GOT3 (cell line): ENCODE data around the gene TWNK.

ENCODE experiments used
- DNase-seq: peaks from one replicate; lab custom pipeline; 2025; ENCODE audit warnings: mixed read lengths; lab: John Stamatoyannopoulos, UW

Gene TWNK

GRCh38 chr10:101011517-101012423, 24.4 kb downstream of the TWNK start:
- DNase-seq, result no peak

- DNase-seq, result peak; percentile 63
Observed at GRCh38 chr10:101012525-101013364, 25.4 kb downstream of the TWNK start.

GRCh38 chr10:101013365-101013825, 26.1 kb downstream of the TWNK start:
- DNase-seq, result no peak

GRCh38 chr10:101014230-101014884, 27.0 kb downstream of the TWNK start:
- peak; percentile 27 for DNase-seq

- peak; percentile 15 for DNase-seq
Observed at GRCh38 chr10:101014966-101015581, 27.7 kb downstream of the TWNK start.

GRCh38 chr10:101015582-101015973, 28.2 kb downstream of the TWNK start:
- no peak for DNase-seq

GRCh38 chr10:101016814-101017213, 29.5 kb downstream of the TWNK start:
- DNase-seq, result no peak

GRCh38 chr10:101018118-101018599, 30.8 kb downstream of the TWNK start:
- no peak for DNase-seq

GRCh38 chr10:101018600-101019439, 31.5 kb downstream of the TWNK start:
- peak; percentile 61 for DNase-seq

GRCh38 chr10:101019440-101019703, 32.0 kb downstream of the TWNK start:
- DNase-seq, result no peak

- no peak for DNase-seq
Observed at GRCh38 chr10:101020427-101021075, 33.2 kb downstream of the TWNK start.

- DNase-seq, result no peak
Observed at GRCh38 chr10:101021239-101021638, 33.9 kb downstream of the TWNK start.

- no peak for DNase-seq
Observed at GRCh38 chr10:101021692-101022251, 34.4 kb downstream of the TWNK start.

GRCh38 chr10:101022967-101023705, 35.8 kb downstream of the TWNK start:
- DNase-seq, result no peak

- DNase-seq, result no peak
Observed at GRCh38 chr10:101027106-101027720, 39.9 kb downstream of the TWNK start.

- DNase-seq, result no peak
Observed at GRCh38 chr10:101028446-101029337, 41.3 kb downstream of the TWNK start.

- no peak for DNase-seq
Observed at GRCh38 chr10:101029520-101030295, 42.4 kb downstream of the TWNK start.
